Measurements from ENCODE around the gene PCNX4. TPM values are rescaled to one million over a fixed set of nuclear protein-coding genes. Genes with fewer than 3 reads are reported as not detected.

The PCNX4 gene
- total and polyA plus RNA-seq, 2 experiments from 2014 or later, result 22.9 to 77.5 TPM

GRCh38 chr14:60188696-60189095 lies 97.0 kb downstream of the PCNX4 start (continued):
- TF ChIP-seq ZNF462 (CRISPR knock-in tag; IDR thresholded peaks at IDR 0.05) (no peak), EZH2 (IDR thresholded peaks at IDR 0.05; ENCODE audit: low read depth, unreplicated experiment) (no peak)

GRCh38 chr14:60189923-60190840 lies 98.5 kb downstream of the PCNX4 start:
- no peaks in the 10 kb centered on the region for H3K36me3 Mint-ChIP-seq (ENCODE audit: low read depth)
- DNase-seq (ENCODE audit: low spot score) (no peak), ATAC-seq (no peak)
- no peak overlapping the region for H3K4me3 Mint-ChIP-seq
- H3K27ac Mint-ChIP-seq, result no peak overlapping the region
- H3K9me3 Mint-ChIP-seq, result no peaks in the 10 kb centered on the region
- H3K9me2 ChIP-seq (ENCODE audit: insufficient read depth), result no peaks in the 10 kb centered on the region
- no peaks in the 10 kb centered on the region for H3K79me2 ChIP-seq (replicated peaks; ENCODE audit: insufficient read depth)
- H3K27ac ChIP-seq (ENCODE audit: low read depth), result no peak overlapping the region
- no peaks in the 10 kb centered on the region for H3K27me3 ChIP-seq (ENCODE audit: insufficient read depth)
- no peaks in the 10 kb centered on the region for H3K4me1 ChIP-seq (ENCODE audit: insufficient read depth)
- no peaks in the 10 kb centered on the region for H4K20me1 ChIP-seq (replicated peaks; ENCODE audit: insufficient read depth)
- no peak overlapping the region for H3K4me3 ChIP-seq
- no peak overlapping the region for H2AFZ ChIP-seq
- H3K4me2 ChIP-seq, result no peak overlapping the region
- H3F3A ChIP-seq (replicated peaks; ENCODE audit: low read depth), result no peaks in the 10 kb centered on the region
- no peaks in the 10 kb centered on the region for H3K36me3 ChIP-seq (ENCODE audit: insufficient read depth)
- no peaks in the 10 kb centered on the region for H3K27me3 Mint-ChIP-seq (ENCODE audit: insufficient read depth, low read depth, poor library complexity)
- H3K4me1 Mint-ChIP-seq, result peaks cover 5% of the 10 kb centered on the region; the same call in 2 of the 3 replicates
- TF ChIP-seq JUNB (IDR thresholded peaks at IDR 0.05; ENCODE audit: unreplicated experiment) (no peak), REST (IDR thresholded peaks at IDR 0.05; ENCODE audit: unreplicated experiment) (no peak), CREB1 (CRISPR knock-in tag; IDR thresholded peaks at IDR 0.05; ENCODE audit: low read depth) (no peak), STAT1 (IDR thresholded peaks at IDR 0.05; ENCODE audit: unreplicated experiment) (no peak)
